Measurements from ENCODE around the gene OFD1.

Gene OFD1

GRCh38 chrX:13694983-13695382 lies 39.6 kb upstream of the OFD1 start:
- in situ Hi-C loops (cut with HindIII; ENCODE audit: low pct_unique_long_range_greater_than_20kb, low sequenced_read_pairs) = no loop called here
- DNase-seq (ENCODE audit: low read depth in 1 of 2, low spot score in 1 of 2) = no peak
- no peak for TF ChIP-seq JUND (IDR thresholded peaks at IDR 0.05; ENCODE audit: low read depth)

GRCh38 chrX:13695601-13696115 lies 38.9 kb upstream of the OFD1 start:
- in situ Hi-C loops (cut with HindIII; ENCODE audit: low pct_unique_long_range_greater_than_20kb, low sequenced_read_pairs) = no loop called here
- DNase-seq (ENCODE audit: low read depth in 1 of 2, low spot score in 1 of 2) = peak in 1 of 2 experiments; percentile 79
- no peak for TF ChIP-seq JUND (IDR thresholded peaks at IDR 0.05; ENCODE audit: low read depth)

GRCh38 chrX:13697455-13697854 lies 37.1 kb upstream of the OFD1 start:
- in situ Hi-C loops (cut with HindIII; ENCODE audit: low pct_unique_long_range_greater_than_20kb, low sequenced_read_pairs) = no loop called here
- DNase-seq (ENCODE audit: low read depth in 1 of 2, low spot score in 1 of 2) = no peak
- no peak for TF ChIP-seq JUND (IDR thresholded peaks at IDR 0.05; ENCODE audit: low read depth)

- TF ChIP-seq JUND (IDR thresholded peaks at IDR 0.05; ENCODE audit: low read depth) = no peak
- DNase-seq (ENCODE audit: low read depth in 1 of 2, low spot score in 1 of 2) = no peak
- in situ Hi-C loops (cut with HindIII; ENCODE audit: low pct_unique_long_range_greater_than_20kb, low sequenced_read_pairs) = no loop called here
Measured at GRCh38 chrX:13697976-13698375, 36.6 kb upstream of the OFD1 start.

- DNase-seq (ENCODE audit: low read depth in 1 of 2, low spot score in 1 of 2) = no peak
- in situ Hi-C loops (cut with HindIII; ENCODE audit: low pct_unique_long_range_greater_than_20kb, low sequenced_read_pairs) = no loop called here
- TF ChIP-seq JUND (IDR thresholded peaks at IDR 0.05; ENCODE audit: low read depth) = no peak
Measured at GRCh38 chrX:13698432-13698831, 36.1 kb upstream of the OFD1 start.

DNA sequence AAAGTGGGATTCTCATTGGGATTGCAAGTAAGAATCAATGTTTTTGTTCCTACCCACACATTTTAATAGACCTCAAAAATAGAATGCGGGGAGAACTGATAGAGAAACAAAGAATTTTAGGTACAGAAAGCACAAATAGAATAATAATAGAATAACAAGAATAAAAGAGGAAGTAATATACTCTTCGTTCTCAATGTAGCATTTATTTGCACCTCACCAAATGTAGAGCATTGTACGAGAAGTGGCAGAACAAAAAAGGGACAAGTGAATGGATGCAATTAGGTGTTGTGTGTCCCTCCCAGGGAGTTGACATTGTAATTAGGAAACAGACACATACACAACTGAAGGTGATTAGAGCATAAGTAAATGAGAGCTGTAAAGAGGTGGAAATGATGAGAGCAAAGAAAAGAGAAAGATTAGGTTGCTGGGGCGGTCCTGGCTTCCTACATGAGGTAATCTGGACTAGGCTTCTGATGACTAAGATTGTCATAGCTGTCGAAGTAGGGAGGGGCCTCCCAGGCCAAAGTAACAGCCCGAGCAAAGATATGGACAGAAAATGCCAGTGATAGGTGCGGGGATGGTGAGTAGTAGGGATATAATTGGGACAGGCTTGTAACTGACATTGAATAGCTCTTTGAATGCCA lies 35.2 kb upstream of the OFD1 start:
- no peak for DNase-seq (ENCODE audit: low read depth in 1 of 2, low spot score in 1 of 2)
- in situ Hi-C loops (cut with HindIII; ENCODE audit: low pct_unique_long_range_greater_than_20kb, low sequenced_read_pairs) = no loop called here
- no peak for TF ChIP-seq JUND (IDR thresholded peaks at IDR 0.05; ENCODE audit: low read depth)

DNA sequence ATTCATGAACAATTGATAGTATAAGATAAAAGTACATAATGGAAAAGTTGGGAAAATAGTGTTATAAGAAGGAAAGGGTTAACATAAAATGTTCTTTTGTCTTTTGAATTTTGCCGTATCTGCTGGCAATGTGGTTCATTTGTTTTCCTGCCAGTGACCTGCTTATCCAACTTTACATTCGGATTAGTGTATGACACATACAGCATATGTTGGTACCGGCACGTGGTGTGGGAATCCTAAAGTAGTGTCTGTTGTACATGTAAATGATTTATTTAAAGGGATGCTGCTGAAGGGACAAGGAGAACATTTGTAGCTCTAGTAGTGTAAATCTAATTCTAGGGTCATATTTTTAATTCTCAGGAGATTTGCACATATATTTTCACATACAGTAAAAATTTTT lies 34.2 kb upstream of the OFD1 start:
- DNase-seq (ENCODE audit: low read depth in 1 of 2, low spot score in 1 of 2) = no peak
- no peak for TF ChIP-seq JUND (IDR thresholded peaks at IDR 0.05; ENCODE audit: low read depth)
- in situ Hi-C loops (cut with HindIII; ENCODE audit: low pct_unique_long_range_greater_than_20kb, low sequenced_read_pairs) = no loop called here

GRCh38 chrX:13702111-13702789 lies 32.3 kb upstream of the OFD1 start:
- no peak for TF ChIP-seq JUND (IDR thresholded peaks at IDR 0.05; ENCODE audit: low read depth)
- in situ Hi-C loops (cut with HindIII; ENCODE audit: low pct_unique_long_range_greater_than_20kb, low sequenced_read_pairs) = no loop called here
- no peak for DNase-seq (ENCODE audit: low read depth in 1 of 2, low spot score in 1 of 2)

DNA sequence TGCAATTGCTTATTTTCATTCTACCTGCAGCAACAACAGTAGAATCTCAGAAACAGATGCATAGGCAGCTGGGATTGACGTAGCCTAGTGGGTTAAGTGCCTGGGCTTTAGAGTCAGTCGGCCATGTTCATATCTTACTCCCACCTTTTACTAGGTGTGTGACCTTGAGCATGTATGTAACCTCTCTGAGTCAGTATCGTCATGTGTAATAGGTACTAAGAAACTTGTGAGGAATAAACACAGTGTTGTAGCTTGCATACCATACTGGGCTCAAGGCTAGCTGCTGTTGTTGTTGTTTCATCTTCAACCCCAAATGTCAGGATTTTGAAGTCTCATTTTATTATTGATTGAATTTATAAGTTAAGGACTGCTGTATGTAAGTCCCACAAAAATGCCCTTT lies 31.4 kb upstream of the OFD1 start:
- in situ Hi-C loops (cut with HindIII; ENCODE audit: low pct_unique_long_range_greater_than_20kb, low sequenced_read_pairs) = no loop called here
- no peak for TF ChIP-seq JUND (IDR thresholded peaks at IDR 0.05; ENCODE audit: low read depth)
- DNase-seq (ENCODE audit: low read depth in 1 of 2, low spot score in 1 of 2) = no peak

DNA sequence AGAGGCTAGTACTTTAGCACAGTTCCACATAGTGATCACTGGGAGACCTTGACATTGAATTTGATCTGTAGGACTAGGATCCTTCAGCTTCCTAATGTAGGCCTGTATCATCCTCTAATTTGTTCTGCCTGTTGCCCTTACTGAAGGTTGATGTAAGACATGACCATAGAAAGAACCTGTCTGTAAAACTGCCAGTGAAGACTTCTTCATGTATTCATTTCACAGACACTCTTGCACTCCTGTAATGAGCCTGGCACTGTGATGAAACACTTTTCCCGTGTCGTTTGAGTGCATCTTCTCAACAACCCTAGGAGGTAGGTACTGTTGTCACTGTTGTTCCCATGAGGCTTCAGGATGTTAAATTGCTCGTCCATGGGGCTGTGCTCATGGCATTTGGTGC lies 31.0 kb upstream of the OFD1 start:
- no peak for DNase-seq (ENCODE audit: low read depth in 1 of 2, low spot score in 1 of 2)
- no peak for TF ChIP-seq JUND (IDR thresholded peaks at IDR 0.05; ENCODE audit: low read depth)
- in situ Hi-C loops (cut with HindIII; ENCODE audit: low pct_unique_long_range_greater_than_20kb, low sequenced_read_pairs) = no loop called here

- no peak for TF ChIP-seq JUND (IDR thresholded peaks at IDR 0.05; ENCODE audit: low read depth)
- no peak for DNase-seq (ENCODE audit: low read depth in 1 of 2, low spot score in 1 of 2)
- in situ Hi-C loops (cut with HindIII; ENCODE audit: low pct_unique_long_range_greater_than_20kb, low sequenced_read_pairs) = no loop called here
Measured at GRCh38 chrX:13711141-13711540, 23.4 kb upstream of the OFD1 start.

GRCh38 chrX:13716455-13716854 lies 18.1 kb upstream of the OFD1 start:
- DNase-seq (ENCODE audit: low read depth in 1 of 2, low spot score in 1 of 2) = no peak
- TF ChIP-seq JUND (IDR thresholded peaks at IDR 0.05; ENCODE audit: low read depth) = no peak
- in situ Hi-C loops (cut with HindIII; ENCODE audit: low pct_unique_long_range_greater_than_20kb, low sequenced_read_pairs) = no loop called here

GRCh38 chrX:13716905-13717304 lies 17.6 kb upstream of the OFD1 start:
- DNase-seq (ENCODE audit: low read depth in 1 of 2, low spot score in 1 of 2) = no peak
- in situ Hi-C loops (cut with HindIII; ENCODE audit: low pct_unique_long_range_greater_than_20kb, low sequenced_read_pairs) = no loop called here
- no peak for TF ChIP-seq JUND (IDR thresholded peaks at IDR 0.05; ENCODE audit: low read depth)

Measured in T47D (cell line).